Measurements from ENCODE around the gene PRDM16.

Gene PRDM16

DNA sequence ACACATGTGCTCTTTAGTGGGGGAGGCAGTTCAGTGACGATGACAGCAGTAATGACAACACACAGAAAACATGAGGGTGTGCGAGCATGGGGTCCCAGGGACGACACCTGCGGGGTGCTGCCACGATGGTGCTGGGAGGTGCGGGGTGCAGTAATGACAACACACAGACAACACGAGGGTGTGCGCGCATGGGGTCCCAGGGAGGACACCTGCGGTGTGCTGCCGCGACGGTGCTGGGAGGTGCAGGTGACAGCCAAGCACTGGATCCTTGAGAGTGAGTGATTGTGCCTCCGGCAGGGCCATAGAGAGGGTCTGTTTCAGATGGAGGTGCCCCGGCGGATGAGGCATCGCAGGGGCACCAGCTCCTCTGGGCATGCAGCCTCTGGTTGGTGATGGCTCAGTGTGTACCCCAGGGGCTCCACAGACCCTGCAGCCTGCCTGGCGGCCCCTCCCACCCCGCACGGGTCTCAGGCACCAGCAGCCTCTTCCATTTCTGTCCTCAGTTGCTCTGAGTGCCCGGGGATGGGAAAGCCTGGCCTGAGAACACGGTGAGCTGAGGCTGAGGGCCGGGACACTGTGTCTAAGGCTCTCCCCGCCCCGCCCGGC, 193.8 kb downstream of the PRDM16 start:
- no peak for DNase-seq (ENCODE audit: low read depth)

DNA sequence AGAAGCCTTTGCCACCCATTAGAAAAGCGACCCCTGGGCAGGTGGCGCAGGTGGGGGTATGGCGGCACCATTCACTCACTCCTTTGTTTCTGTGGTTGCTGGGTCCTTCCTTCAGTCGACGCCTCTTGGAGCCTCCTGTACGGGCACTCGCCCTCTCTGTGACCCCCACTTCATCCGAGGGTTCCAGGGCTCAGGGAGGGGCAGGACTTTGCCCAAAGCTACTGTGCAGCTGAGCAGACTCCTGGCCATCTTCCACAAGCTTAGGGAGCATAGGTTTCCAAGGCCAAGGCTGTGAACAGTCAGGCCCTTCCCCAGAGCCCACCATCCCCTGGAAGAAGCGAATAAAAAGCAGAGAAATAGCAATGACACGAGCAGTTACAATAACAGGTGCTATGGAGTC, 194.8 kb downstream of the PRDM16 start:
- DNase-seq (ENCODE audit: low read depth) = no peak

GRCh38 chr1:3264456-3264855, 195.5 kb downstream of the PRDM16 start:
- no peak for DNase-seq (ENCODE audit: low read depth)

DNA sequence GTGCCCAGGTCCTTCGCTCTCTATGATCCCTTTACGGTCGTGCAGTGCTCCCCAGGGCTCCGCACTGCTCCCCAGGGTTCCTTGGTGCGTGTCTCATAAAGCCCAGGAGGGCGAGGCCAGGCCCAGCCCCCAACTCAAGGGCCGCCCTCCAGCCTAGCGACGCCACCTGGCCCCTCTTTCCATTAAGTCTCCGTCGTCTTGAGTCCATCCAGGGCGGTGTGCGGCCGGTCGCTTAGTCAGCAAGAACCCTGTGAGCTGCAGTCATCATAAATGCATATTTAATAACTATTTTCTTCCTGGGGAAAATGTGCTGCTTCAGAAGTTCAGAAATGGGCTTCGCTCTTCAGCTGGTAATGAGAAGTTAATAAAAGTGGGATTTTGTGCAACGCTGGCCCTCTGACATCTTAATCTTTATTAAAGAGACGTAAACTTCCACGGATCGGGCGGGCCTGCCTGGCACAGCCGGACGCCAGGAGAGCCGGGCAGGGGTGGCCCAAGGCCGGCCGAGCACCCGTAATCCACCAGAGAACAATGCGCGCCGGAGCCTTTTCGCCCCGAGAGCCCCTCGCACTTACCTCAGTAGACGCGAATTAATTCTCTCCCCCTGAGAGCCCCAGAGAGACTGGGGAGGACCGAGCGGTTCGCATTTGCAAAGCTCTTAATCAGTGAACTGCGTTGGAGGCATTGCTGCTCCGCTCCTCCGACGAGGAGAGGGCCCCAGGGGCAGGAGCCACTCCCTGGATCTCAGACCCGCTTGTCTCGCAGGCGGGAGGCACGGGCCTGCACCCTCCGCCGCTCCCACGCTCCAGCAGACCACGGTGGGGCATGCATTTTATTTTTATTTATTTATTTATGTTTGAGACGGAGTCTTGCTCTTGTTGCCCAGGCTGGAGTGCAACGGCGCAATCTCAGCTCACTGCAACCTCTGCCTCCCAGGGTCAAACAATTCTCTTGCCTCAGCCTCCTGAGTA, 197.1 kb downstream of the PRDM16 start:
- DNase-seq (ENCODE audit: low read depth) = no peak

- no peak for DNase-seq (ENCODE audit: low read depth)
Observed at GRCh38 chr1:3266870-3267549, 198.0 kb downstream of the PRDM16 start.

GRCh38 chr1:3267550-3268270, 198.7 kb downstream of the PRDM16 start:
- no peak for DNase-seq (ENCODE audit: low read depth)

DNA sequence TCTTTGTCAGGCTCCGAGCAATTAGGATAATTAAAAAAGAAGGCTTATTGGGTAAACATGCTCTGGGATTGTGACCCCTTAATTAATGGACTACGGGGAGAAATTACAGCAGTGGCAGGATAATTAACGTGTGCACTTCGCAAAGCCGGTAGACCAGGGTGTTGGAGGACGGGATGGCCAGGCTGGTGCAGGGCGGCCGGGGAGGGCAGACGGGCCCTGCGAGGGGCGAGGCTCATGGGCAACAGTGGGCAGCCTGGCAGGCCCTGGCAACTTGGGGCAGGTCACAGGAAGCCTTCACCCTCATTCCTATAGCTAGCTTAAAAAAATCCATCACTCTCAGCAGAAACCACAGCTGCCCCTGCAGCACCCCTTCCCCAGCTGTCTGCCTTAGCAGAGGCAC, 199.3 kb downstream of the PRDM16 start:
- DNase-seq (ENCODE audit: low read depth) = no peak

DNA sequence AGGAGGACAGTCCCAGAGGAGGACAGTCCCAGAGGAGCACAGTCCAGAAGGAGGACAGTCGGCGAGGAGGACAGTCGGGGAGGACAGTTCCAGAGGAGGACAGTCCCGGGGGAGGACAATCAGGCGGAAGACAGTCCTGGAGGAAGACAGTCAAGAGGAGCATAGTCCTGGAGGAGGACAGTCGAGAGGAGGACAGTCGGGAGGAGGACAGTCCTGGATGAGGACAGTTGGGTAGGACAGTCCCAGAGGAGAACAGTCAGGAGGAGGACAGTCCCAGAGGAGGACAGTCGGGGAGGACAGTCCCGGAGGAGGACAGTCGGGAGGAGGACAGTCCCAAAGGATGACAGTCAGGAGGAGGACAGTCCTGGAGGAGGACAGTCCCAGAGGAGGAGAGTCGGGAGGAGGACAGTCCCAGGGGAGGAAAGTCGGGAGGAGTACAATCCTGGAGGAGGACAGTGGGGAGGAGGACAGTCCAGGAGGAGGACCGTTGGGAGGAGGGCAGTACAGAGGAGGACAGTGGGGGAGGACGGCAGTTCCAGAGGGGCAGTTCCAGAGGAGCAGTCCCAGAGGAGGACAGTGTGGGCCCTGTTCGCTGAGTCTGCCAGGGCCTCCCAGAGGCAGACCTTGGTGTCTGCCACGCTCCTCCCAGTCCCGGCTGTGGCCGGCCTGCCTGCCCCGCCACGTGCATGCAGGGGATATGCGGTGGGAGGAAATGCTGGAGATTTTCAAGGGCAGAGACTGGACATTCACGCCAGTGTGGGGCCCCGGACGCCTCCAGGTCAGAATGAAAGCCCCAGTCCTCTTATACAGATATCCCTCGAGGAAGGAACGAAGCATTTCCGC, 201.6 kb downstream of the PRDM16 start:
- DNase-seq (ENCODE audit: low read depth) = no peak

GRCh38 chr1:3271866-3272265, 202.9 kb downstream of the PRDM16 start:
- DNase-seq (ENCODE audit: low read depth) = no peak

DNA sequence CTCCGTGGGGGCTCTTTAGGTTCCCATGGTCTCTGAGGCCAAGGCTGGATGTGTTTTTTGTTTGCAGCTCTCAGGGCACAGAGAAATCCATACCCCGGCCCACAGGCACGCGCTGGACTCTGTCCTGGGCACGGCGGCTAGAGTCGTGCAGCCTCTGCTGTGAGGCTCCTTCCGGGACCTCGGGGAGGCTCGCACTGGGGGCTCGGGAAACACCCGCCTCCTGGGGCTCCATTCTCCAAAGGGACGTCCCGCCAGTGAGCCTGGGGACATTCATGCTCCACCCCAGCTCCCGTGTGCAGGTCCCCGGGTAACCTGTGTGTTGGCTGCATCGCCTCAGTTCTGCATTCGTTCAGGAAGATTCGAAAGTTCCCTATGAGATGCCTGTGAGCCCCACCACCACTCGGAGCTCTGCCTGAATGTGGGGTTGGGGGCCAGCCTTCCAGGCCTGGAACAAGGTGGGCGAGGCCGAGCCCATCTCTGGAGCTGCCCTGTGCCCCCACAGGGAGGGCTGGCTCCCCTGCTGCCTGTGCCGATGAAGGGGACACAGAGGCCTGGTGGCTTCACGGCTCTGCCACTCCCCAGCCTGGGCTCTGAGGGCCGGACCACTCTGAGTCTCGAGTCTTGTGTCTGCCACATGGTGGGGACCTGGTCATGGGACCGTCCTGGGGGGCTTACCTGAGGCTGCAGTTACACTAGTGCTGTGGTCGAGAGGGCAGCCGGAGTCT, 203.5 kb downstream of the PRDM16 start:
- no peak for DNase-seq (ENCODE audit: low read depth)

- DNase-seq (ENCODE audit: low read depth) = no peak
Observed at GRCh38 chr1:3273447-3273846, 204.4 kb downstream of the PRDM16 start.

DNA sequence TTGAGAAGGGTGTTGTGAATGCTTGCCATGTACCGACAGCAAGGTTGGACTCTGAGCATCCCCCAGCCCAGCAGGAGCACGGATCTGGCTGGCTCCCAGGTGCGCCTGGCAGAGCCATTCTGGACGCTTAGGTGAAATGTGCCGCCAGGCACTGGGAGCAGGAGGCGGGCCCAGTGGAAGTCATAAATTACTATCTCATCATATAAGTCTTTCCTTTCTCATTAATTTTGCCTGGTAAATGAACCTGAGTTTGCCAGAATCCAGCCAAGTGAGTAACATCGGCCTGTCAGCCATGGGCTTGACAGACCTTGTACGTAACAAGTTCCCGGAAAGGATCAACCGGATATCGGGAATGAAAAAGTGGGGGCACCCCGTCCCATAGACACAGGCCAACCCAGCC, 206.0 kb downstream of the PRDM16 start:
- DNase-seq (ENCODE audit: low read depth) = no peak

- DNase-seq (ENCODE audit: low read depth) = no peak
Observed at GRCh38 chr1:3275471-3276340, 206.7 kb downstream of the PRDM16 start.

GRCh38 chr1:3276341-3276800, 207.4 kb downstream of the PRDM16 start:
- DNase-seq (ENCODE audit: low read depth) = no peak

- DNase-seq (ENCODE audit: low read depth) = no peak
Observed at GRCh38 chr1:3277011-3277471, 208.0 kb downstream of the PRDM16 start.

DNA sequence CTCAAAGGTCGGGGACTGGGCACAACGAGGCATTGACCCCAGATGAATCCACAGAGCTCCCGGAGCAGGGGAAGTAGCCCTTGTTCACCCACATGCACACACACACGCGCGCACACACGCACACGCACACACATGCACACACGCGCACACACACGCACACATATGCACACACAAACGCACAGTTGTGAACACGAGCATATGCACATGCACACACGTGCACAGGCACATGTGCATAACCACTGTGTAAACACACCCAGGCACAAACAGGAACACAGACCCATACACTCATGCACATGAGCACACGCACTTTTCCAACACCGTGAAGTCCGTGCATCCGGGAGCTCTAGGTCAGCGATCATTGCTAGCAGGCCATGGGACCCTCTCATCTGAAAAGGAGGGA, 208.6 kb downstream of the PRDM16 start:
- no peak for DNase-seq (ENCODE audit: low read depth)

GRCh38 chr1:3278416-3279181, 209.6 kb downstream of the PRDM16 start:
- DNase-seq (ENCODE audit: low read depth) = no peak

- no peak for DNase-seq (ENCODE audit: low read depth)
Observed at GRCh38 chr1:3279182-3279470, 210.1 kb downstream of the PRDM16 start.

DNA sequence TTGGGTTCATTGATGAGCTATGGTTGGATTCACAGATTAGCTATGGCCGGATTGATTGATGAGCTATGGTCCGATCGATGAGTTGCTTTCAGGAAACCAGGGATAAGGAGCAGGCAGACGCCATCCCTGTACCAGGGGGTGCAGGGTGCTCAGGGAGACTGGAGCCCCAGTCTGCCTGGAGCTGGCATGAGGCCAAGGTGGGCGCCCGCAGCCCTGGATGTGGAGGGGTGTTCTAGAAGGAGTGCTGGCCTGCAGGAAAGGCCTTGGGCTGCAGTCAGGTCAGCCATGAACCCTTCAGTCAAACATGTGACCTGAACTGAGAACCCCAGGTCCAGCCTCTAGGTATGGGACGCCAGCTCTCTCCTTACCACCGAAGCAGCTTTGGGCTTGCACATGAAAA, 212.7 kb downstream of the PRDM16 start:
- no peak for DNase-seq (ENCODE audit: low read depth)
